Osteoblast (primary cell): ENCODE measurements around the gene MALRD1. TPM values are rescaled to one million over a fixed set of nuclear protein-coding genes. Genes with fewer than 3 reads are reported as not detected.

Source experiments
- DNase-seq: peaks from one replicate; pipeline ENCODE4 v3.0.0; 2011; ENCODE audit warnings: low spot score, mixed read lengths; ENCODE audit not compliant: insufficient read length; ENCODE audit errors: missing footprints
- H2AFZ ChIP-seq: 2 replicates; pipeline ENCODE4 v1.6.0; 2011; ENCODE audit warnings: mild to moderate bottlenecking, low read length
- H3K27ac ChIP-seq: 2 replicates; pipeline ENCODE4 v1.5.1; 2011; ENCODE audit warnings: mild to moderate bottlenecking, low read depth, low read length, moderate library complexity
- H3K27me3 ChIP-seq: 2 replicates; pipeline ENCODE4 v1.6.0; 2012; ENCODE audit warnings: mild to moderate bottlenecking, control low read depth, inconsistent platforms, low read length, moderate library complexity; ENCODE audit not compliant: insufficient read depth
- H3K36me3 ChIP-seq: 2 replicates; pipeline ENCODE4 v1.5.1; 2011; ENCODE audit warnings: mild to moderate bottlenecking, low read length, control low read depth, moderate library complexity; ENCODE audit not compliant: insufficient read depth
- H3K4me1 ChIP-seq: 2 replicates; pipeline ENCODE4 v1.5.1; 2011; ENCODE audit warnings: mild to moderate bottlenecking, low read length, control low read depth, moderate library complexity; ENCODE audit not compliant: insufficient read depth
- H3K4me2 ChIP-seq: 2 replicates; pipeline ENCODE4 v1.6.0; 2011; ENCODE audit warnings: mild to moderate bottlenecking, low read length; ENCODE audit not compliant: insufficient read depth
- H3K4me3 ChIP-seq: fragments of 200-600 bp; sonication (generic); 3 replicates; pipeline ENCODE4 v1.5.1; 2012; ENCODE audit warnings: mild to moderate bottlenecking, low read length, inconsistent platforms; ENCODE audit not compliant: insufficient read depth
- H3K79me2 ChIP-seq: 2 replicates; pipeline ENCODE4 v1.6.0; 2012; ENCODE audit warnings: mild to moderate bottlenecking, low read length, control low read depth, inconsistent platforms; ENCODE audit not compliant: insufficient read depth
- H3K9me3 ChIP-seq: 2 replicates; pipeline ENCODE4 v1.5.1; 2011; ENCODE audit warnings: low read depth, low read length, control low read depth
- H4K20me1 ChIP-seq: 2 replicates; pipeline ENCODE4 v1.6.0; 2012; ENCODE audit warnings: mild to moderate bottlenecking, low read length, control low read depth; ENCODE audit not compliant: insufficient read depth
- total RNA-seq: library from RNA; depleted of rRNA; stranded (reverse); fragments of >200 nt; gene quantifications from 2 replicates; pipeline ENCODE4 v1.2.3, GENCODE V29; 2012
- TF ChIP-seq, protein P1 (sequence below): IDR thresholded peaks from 2 replicates; pipeline ENCODE4 v1.5.1; 2011; ENCODE audit warnings: mild to moderate bottlenecking, low read depth, low read length, moderate library complexity; ENCODE audit errors: extremely low read depth

MALRD1 gene
- total RNA-seq, 1 donor: 2.9 TPM

GRCh38 chr10:19469521-19469920 lies 420.9 kb downstream of the MALRD1 start:
- TF ChIP-seq, protein P1, sequence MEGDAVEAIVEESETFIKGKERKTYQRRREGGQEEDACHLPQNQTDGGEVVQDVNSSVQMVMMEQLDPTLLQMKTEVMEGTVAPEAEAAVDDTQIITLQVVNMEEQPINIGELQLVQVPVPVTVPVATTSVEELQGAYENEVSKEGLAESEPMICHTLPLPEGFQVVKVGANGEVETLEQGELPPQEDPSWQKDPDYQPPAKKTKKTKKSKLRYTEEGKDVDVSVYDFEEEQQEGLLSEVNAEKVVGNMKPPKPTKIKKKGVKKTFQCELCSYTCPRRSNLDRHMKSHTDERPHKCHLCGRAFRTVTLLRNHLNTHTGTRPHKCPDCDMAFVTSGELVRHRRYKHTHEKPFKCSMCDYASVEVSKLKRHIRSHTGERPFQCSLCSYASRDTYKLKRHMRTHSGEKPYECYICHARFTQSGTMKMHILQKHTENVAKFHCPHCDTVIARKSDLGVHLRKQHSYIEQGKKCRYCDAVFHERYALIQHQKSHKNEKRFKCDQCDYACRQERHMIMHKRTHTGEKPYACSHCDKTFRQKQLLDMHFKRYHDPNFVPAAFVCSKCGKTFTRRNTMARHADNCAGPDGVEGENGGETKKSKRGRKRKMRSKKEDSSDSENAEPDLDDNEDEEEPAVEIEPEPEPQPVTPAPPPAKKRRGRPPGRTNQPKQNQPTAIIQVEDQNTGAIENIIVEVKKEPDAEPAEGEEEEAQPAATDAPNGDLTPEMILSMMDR: no peak
- Histone ChIP-seq H3K9me3 (no peaks in the 10 kb centered on the region), H3K4me1 (no peaks in the 10 kb centered on the region), H3K4me3 (no peak overlapping the region), H4K20me1 (no peaks in the 10 kb centered on the region), H3K36me3 (no peaks in the 10 kb centered on the region), H3K4me2 (no peak overlapping the region), H3K27me3 (no peaks in the 10 kb centered on the region), H2AFZ (no peak overlapping the region), H3K27ac (no peak overlapping the region), H3K79me2 (no peaks in the 10 kb centered on the region)
- no peak for DNase-seq

DNA sequence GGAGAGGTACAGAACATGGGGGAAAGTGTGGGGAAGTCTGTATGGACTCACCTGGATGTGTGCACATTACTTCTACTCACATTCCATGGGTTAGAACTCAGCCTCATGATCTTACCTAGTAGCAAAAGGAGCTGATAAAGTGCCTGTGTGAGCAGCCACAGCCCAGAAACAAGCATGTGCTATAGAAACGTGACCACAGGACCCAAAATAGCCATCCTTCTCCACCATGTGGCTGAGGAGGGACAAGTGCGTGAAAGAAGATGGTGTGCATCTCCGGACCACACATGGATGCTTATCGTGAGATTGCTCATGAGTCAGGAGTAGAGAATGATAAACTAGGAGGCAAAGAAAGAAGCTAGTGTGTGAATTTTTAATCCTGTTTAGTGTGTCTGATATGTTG lies 431.3 kb downstream of the MALRD1 start:
- H2AFZ ChIP-seq: no peak overlapping the region
- H3K79me2 ChIP-seq: no peaks in the 10 kb centered on the region
- H3K4me3 ChIP-seq: no peak overlapping the region
- no peaks in the 10 kb centered on the region for H3K27me3 ChIP-seq
- DNase-seq: no peak
- H3K27ac ChIP-seq: no peak overlapping the region
- H3K36me3 ChIP-seq: no peaks in the 10 kb centered on the region
- H3K4me2 ChIP-seq: no peak overlapping the region
- no peaks in the 10 kb centered on the region for H3K4me1 ChIP-seq
- TF ChIP-seq, protein P1: no peak
- no peaks in the 10 kb centered on the region for H4K20me1 ChIP-seq
- no peaks in the 10 kb centered on the region for H3K9me3 ChIP-seq

GRCh38 chr10:19480353-19480752 lies 431.8 kb downstream of the MALRD1 start:
- no peaks in the 10 kb centered on the region for H3K9me3 ChIP-seq
- H3K27ac ChIP-seq: no peak overlapping the region
- H3K4me3 ChIP-seq: no peak overlapping the region
- no peak overlapping the region for H3K4me2 ChIP-seq
- H3K36me3 ChIP-seq: no peaks in the 10 kb centered on the region
- H3K4me1 ChIP-seq: no peaks in the 10 kb centered on the region
- TF ChIP-seq, protein P1: no peak
- H2AFZ ChIP-seq: no peak overlapping the region
- no peaks in the 10 kb centered on the region for H4K20me1 ChIP-seq
- no peak for DNase-seq
- H3K79me2 ChIP-seq: no peaks in the 10 kb centered on the region
- H3K27me3 ChIP-seq: no peaks in the 10 kb centered on the region

GRCh38 chr10:19483421-19483820 lies 434.8 kb downstream of the MALRD1 start:
- no peak overlapping the region for H3K27ac ChIP-seq
- no peak overlapping the region for H3K4me3 ChIP-seq
- no peak for DNase-seq

More at GRCh38 chr10:19483421-19483820, 434.8 kb downstream of the MALRD1 start:
- Histone ChIP-seq H3K27me3 (no peaks in the 10 kb centered on the region), H3K4me1 (no peaks in the 10 kb centered on the region), H3K4me2 (no peak overlapping the region), H3K36me3 (no peaks in the 10 kb centered on the region), H3K9me3 (no peaks in the 10 kb centered on the region), H3K79me2 (no peaks in the 10 kb centered on the region), H4K20me1 (no peaks in the 10 kb centered on the region), H2AFZ (no peak overlapping the region)
- TF ChIP-seq, protein P1: no peak
